ENCODE measurements around the gene GLDN.
"Not testable (repeated sequence)": the region's sequence is repeated elsewhere in the genome, so short reads cannot be mapped to it uniquely, and the experiment has no call there.

Gene GLDN

GRCh38 chr15:51444807-51445206, 103.4 kb downstream of the GLDN start:
- no peak for DNase-seq (ENCODE audit: low spot score)

- DNase-seq (ENCODE audit: low spot score), result not testable (repeated sequence)
Measured at GRCh38 chr15:51446029-51446744, 104.7 kb downstream of the GLDN start.

- no peak for DNase-seq (ENCODE audit: low spot score)
Measured at GRCh38 chr15:51447855-51448621, 106.6 kb downstream of the GLDN start.

DNA sequence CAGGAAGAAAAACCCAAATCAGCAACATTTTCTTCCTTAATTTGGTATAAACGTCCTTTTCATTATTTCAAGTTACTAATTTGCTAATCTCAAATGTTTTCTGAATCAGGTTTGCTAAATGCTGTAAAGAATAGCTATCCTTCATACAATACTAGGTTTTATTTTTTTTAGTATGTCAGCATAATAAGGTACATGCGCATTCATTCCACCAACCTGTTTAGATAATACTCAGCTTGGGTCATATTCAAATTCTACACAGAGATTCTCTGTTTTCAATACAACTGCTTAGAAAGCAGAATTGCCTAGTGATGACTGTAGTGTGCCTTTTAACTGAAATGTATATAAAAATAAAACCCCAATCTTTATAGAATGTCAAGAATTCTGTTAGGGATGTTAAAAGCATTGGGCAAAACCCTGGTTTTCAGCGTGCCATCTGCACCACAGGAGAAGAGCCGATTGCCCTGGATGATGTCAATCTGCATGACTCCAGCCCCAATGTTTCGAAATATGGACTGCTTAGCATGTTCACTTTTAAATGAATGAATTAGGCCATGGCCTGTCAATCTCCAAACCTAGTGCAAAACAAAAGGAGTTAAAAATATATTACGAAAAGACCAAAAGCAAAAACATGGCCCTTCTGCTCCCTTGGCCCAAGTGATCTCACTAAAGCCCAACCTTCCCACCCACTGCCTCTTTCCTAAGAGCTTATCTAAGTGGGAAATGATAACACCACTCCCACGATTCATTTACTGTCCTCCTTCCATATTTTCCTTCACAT, 107.4 kb downstream of the GLDN start:
- no peak for DNase-seq (ENCODE audit: low spot score)

- no peak for DNase-seq (ENCODE audit: low spot score)
Measured at GRCh38 chr15:51450001-51450400, 108.5 kb downstream of the GLDN start.
